ENCODE results near the gene AKAP13.

GRCh38 chr15:85692321-85692720 is 311.9 kb downstream of the AKAP13 start:
- TF ChIP-seq CTCF (conservative IDR thresholded peaks at IDR 0.05; ENCODE audit: low read depth, low read length) = no peak
- TF ChIP-seq EZH2 (IDR thresholded peaks at IDR 0.05; ENCODE audit: borderline replicate concordance, low read depth, low read length, poor library complexity, severe bottlenecking) = no peak

Measured in A673 (cell line).